Heart left ventricle (tissue), 13 donors: ENCODE results near the gene PPP1R14B.

Experiments
- CTCF ChIP-seq, 12 donors: fragments of 200-600 bp; sonication (generic) in 4 of 12; IDR thresholded peaks; one replicate each; pipeline versions ENCODE4 v1.5.0 to v1.8.0; 2018 to 2022; ENCODE audit warnings: antibody characterized with exemption in 12 of 12, mild to moderate bottlenecking in 5 of 12
- POLR2A ChIP-seq, 2 donors: fragments of 450-650 bp; IDR thresholded peaks; one replicate each; pipeline ENCODE4 v1.6.1; 2017; ENCODE audit warnings: antibody characterized with exemption in 2 of 2, mild to moderate bottlenecking in 2 of 2, moderate library complexity in 2 of 2
- donor health status: ischemic (EF 13 %, LVEDD 7.1; RV severe dilation, severe dysfunction).
- donor health status: DM: no; HTN: yes; CAD: no.
- donor health status: DM: no; HTN: no; CAD: no.
- donor health status: ischemic (EF 25% LVEDD 6.9; RV normal size, moderate dysfunction).
- donor health status: ischemic (EF 25% LVEDD 5.7; RV mildly dilated, moderate dysfunction).
- donor health status: ischemic (EF 35%, LVEDD 5.7; RV mildly dilated, moderate dysfunction).
- donor health status: nonischemic (EF 11% LVEDD 7.7; RV severe dilation, severe dysfunction).
- donor health status: DM: yes; HTN: yes; CAD: no.
- donor health status: PGD.
- donor health status: ischemic (EF 29% LVEDD 5.4; RV normal size, mild dysfunction).
- donor health status: nonischemic (EF 23%, LVEDD 6.1; RV moderate dilation, normal function).

DNA sequence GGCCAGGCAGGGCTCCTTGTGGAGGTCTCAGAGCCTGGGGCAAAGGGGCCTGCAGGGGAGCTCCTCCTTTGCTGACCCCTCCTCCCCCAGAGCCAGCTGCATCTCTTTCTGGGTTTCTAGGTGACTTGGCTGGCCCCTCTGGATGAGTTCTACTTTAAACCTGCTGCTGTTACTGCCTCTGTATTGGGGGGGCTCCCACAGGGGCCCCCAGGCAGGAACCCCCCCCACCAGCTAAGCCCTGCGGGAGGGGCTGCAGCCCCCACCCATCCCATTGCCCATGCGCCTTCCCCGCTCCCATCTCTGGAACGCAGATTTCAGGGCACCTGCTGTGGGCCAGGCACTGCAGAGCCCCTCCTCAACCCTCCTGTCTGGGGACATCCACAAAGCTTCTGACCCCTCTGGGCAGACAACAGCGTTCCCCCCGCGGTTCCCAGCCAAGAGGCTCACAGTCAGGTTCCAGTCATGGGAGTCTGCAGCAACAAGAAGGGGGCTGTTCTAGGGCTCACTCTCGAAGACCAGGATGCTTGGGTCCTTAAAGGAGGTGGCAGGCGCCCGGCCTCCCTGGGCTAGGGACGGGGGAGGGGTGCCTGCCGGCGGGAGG is 3.8 kb upstream of the PPP1R14B start:
- TF ChIP-seq CTCF (IDR thresholded peaks at IDR 0.05), result no peak
- TF ChIP-seq POLR2A (IDR thresholded peaks at IDR 0.05), result no peak
